Upper lobe of left lung (tissue), 4 donors: Measurements from ENCODE around the gene DZIP1L.

ENCODE experiments used
- CTCF ChIP-seq, 6 experiments: fragments of 450-650 bp in 4 of 6; fragments of 200-600 bp in 2 of 6; sonication (generic) in 2 of 6; IDR thresholded peaks; one replicate each; pipeline ENCODE4 v1.5.1; 2016 to 2019; ENCODE audit warnings: antibody characterized with exemption in 6 of 6
- POLR2A ChIP-seq, 4 donors: fragments of 450-650 bp; IDR thresholded peaks; one replicate each; pipeline ENCODE4 v1.5.1; 2016 to 2017; ENCODE audit warnings: antibody characterized with exemption in 4 of 4, mild to moderate bottlenecking in 2 of 4
- POLR2AphosphoS5 ChIP-seq, 2 donors: sonication (generic); formaldehyde crosslinking; IDR thresholded peaks; one replicate each; pipeline ENCODE4 v1.5.1; 2017; ENCODE audit warnings: antibody characterized with exemption in 2 of 2

- TF ChIP-seq CTCF (IDR thresholded peaks at IDR 0.05) (no peak), POLR2AphosphoS5 (IDR thresholded peaks at IDR 0.05) (no peak), POLR2A (IDR thresholded peaks at IDR 0.05) (no peak)
These were observed 42.6 kb downstream of the DZIP1L start for GRCh38 chr3:138072796-138073195.
